Body of pancreas (tissue), 4 donors: ENCODE data around the gene NUP107.

Experiments
- CTCF ChIP-seq, 7 experiments: fragments of 450-650 bp in 4 of 7; fragments of 200-600 bp in 3 of 7; sonication (generic) in 3 of 7; IDR thresholded peaks; one replicate each; pipeline ENCODE4 v1.5.1; 2016 to 2019; ENCODE audit warnings: antibody characterized with exemption in 7 of 7
- POLR2A ChIP-seq, 3 donors: fragments of 450-650 bp; IDR thresholded peaks; one replicate each; pipeline ENCODE4 v1.6.1; 2016; ENCODE audit warnings: antibody characterized with exemption in 3 of 3, mild to moderate bottlenecking in 2 of 3

GRCh38 chr12:68790952-68791234, 104.1 kb downstream of the NUP107 start:
- TF ChIP-seq CTCF (IDR thresholded peaks at IDR 0.05) (no peak), POLR2A (IDR thresholded peaks at IDR 0.05) (no peak)
